ENCODE measurements around the gene MAP1LC3B2.

The MAP1LC3B2 gene

GRCh38 chr12:116601933-116602810, 43.0 kb downstream of the MAP1LC3B2 start (continued):
- no peak for TF ChIP-seq TSHZ2 (CRISPR knock-in tag; IDR thresholded peaks at IDR 0.05)

- peak; percentile 30 for ATAC-seq
- no peak for TF ChIP-seq CSDC2 (CRISPR knock-in tag; IDR thresholded peaks at IDR 0.05)
- no peak for TF ChIP-seq CSRNP3 (CRISPR knock-in tag; IDR thresholded peaks at IDR 0.05)
- TF ChIP-seq TSHZ2 (CRISPR knock-in tag; IDR thresholded peaks at IDR 0.05), result no peak
- TF ChIP-seq, protein P1, sequence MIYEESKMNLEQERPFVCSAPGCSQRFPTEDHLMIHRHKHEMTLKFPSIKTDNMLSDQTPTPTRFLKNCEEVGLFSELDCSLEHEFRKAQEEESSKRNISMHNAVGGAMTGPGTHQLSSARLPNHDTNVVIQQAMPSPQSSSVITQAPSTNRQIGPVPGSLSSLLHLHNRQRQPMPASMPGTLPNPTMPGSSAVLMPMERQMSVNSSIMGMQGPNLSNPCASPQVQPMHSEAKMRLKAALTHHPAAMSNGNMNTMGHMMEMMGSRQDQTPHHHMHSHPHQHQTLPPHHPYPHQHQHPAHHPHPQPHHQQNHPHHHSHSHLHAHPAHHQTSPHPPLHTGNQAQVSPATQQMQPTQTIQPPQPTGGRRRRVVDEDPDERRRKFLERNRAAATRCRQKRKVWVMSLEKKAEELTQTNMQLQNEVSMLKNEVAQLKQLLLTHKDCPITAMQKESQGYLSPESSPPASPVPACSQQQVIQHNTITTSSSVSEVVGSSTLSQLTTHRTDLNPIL (CRISPR knock-in tag; IDR thresholded peaks at IDR 0.05; ENCODE audit: low read depth), result no peak
- TF ChIP-seq SNAI2 (CRISPR knock-in tag; IDR thresholded peaks at IDR 0.05), result no peak
- TF ChIP-seq TCF4 (CRISPR knock-in tag; IDR thresholded peaks at IDR 0.05; ENCODE audit: borderline replicate concordance), result no peak
- no peak for TF ChIP-seq RARB (CRISPR knock-in tag; IDR thresholded peaks at IDR 0.05)
- TF ChIP-seq ZFP30 (CRISPR knock-in tag; IDR thresholded peaks at IDR 0.05), result no peak
- TF ChIP-seq PATZ1 (CRISPR knock-in tag; IDR thresholded peaks at IDR 0.05; ENCODE audit: borderline replicate concordance), result no peak
- TF ChIP-seq ZC3H10 (CRISPR knock-in tag; IDR thresholded peaks at IDR 0.05), result no peak
Observed at GRCh38 chr12:116603546-116604177, 44.5 kb downstream of the MAP1LC3B2 start.

- TF ChIP-seq BACH2 (CRISPR knock-in tag; IDR thresholded peaks at IDR 0.05; ENCODE audit: borderline replicate concordance) (no peak), ZC3H10 (CRISPR knock-in tag; IDR thresholded peaks at IDR 0.05) (no peak), RARB (CRISPR knock-in tag; IDR thresholded peaks at IDR 0.05) (no peak), ZNF70 (CRISPR knock-in tag; IDR thresholded peaks at IDR 0.05) (no peak)
- ATAC-seq, result no peak
Observed at GRCh38 chr12:116604178-116604895, 45.2 kb downstream of the MAP1LC3B2 start.

DNA sequence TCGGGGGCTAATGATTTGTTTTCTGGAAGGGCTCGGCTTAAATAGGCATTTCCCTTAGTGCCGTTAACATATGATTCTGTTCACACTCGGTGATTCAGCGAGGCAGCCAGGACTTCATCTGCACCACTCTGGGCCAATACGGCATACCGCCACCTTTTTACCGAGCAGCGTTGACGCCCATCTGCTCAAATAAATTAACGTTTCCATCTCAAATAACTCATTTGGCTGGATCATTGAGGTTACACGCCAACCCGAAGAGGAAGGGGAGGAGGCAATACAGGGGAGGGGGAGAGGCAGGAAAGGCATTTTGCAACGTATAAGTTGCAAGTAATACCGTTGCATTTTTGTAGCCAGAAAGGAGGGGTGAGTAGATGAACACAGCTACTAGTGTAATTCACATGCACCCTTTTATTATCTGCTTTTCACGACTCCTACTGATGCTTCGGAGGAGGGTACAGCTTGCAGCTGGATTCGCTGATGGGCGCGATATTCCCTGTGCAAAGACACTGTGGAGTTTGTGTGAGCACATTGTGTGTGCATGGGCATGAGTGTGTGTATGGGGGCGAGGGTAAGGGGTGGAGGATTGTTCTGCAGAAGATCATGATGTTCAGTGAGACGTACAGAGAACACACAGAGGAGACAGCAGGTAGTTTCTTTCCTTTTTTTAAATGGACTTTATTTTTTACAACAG, 45.9 kb downstream of the MAP1LC3B2 start:
- TF ChIP-seq ARNTL (CRISPR knock-in tag; IDR thresholded peaks at IDR 0.05; ENCODE audit: borderline replicate concordance, low read depth), result no peak
- no peak for TF ChIP-seq PATZ1 (CRISPR knock-in tag; IDR thresholded peaks at IDR 0.05; ENCODE audit: borderline replicate concordance)
- TF ChIP-seq TSHZ2 (CRISPR knock-in tag; IDR thresholded peaks at IDR 0.05), result no peak
- TF ChIP-seq OSR1 (CRISPR knock-in tag; IDR thresholded peaks at IDR 0.05), result no peak
- no peak for ATAC-seq
